Right lobe of liver (tissue), 6 donors: ENCODE data around the gene KCNJ11. TPM values are rescaled to one million over a fixed set of nuclear protein-coding genes. Genes with fewer than 3 reads are reported as not detected.

Source experiments
- ATAC-seq, 4 donors: fragments of 200-7000 bp; cut with Tn5 transposase; one replicate each; pipeline ENCODE4 v1.9.1; 2020; ENCODE audit warnings: mild to moderate bottlenecking in 4 of 4, moderate library complexity in 4 of 4
- DNase-seq, 3 donors: peaks; one replicate each; pipeline ENCODE4 v3.0.0-alpha.2; 2020
- H3K27ac ChIP-seq, 3 donors: fragments of 200-600 bp; one replicate each; pipeline ENCODE4 v1.8.0; 2022
- H3K27me3 ChIP-seq, 2 donors: fragments of 200-600 bp; one replicate each; pipeline ENCODE4 v1.8.0; 2022
- H3K36me3 ChIP-seq, 4 donors: fragments of 200-600 bp; sonication (generic) in 1 of 4; one replicate each; pipeline versions ENCODE4 v1.5.1 to v1.8.0; 2017 to 2022; ENCODE audit warnings: control low read depth in 1 of 4
- H3K4me1 ChIP-seq, 4 donors: fragments of 200-600 bp; sonication (generic) in 1 of 4; one replicate each; pipeline versions ENCODE4 v1.5.1 to v1.8.0; 2017 to 2022; ENCODE audit warnings: control low read depth in 1 of 4
- H3K4me3 ChIP-seq, 3 donors: fragments of 200-600 bp; one replicate each; pipeline ENCODE4 v1.8.0; 2022
- H3K9me3 ChIP-seq, 4 donors: fragments of 200-600 bp; sonication (generic) in 1 of 4; one replicate each; pipeline versions ENCODE4 v1.5.1 to v1.8.0; 2017 to 2022; ENCODE audit warnings: control low read depth in 1 of 4
- POLR2A ChIP-seq: fragments of 450-650 bp; IDR thresholded peaks from one replicate; pipeline ENCODE4 v1.6.1; 2017; ENCODE audit warnings: antibody characterized with exemption, mild to moderate bottlenecking
- WGBS: methylation state at CpG from one replicate; pipeline ENCODE4 v1.1.6; 2018; ENCODE audit warnings: low coverage, low lambda C conversion rate; ENCODE audit not compliant: insufficient coverage; ENCODE audit errors: missing lambda C conversion rate; 5-methylcytosine and 5-hydroxymethylcytosine counted together
- intact Hi-C, 2 donors: fragments of 100-400 bp; cut with DNase I; formaldehyde crosslinking; loops; one replicate each; pipeline versions ENCODE4 v1.11.2 to v1.14.1; 2022
- total RNA-seq, 6 experiments: library from RNA; depleted of rRNA in 2 of 6; stranded (reverse); fragments of >200 nt in 2 of 6; fragmentation: NEBNext Ultra II Directional in 3 of 6; extraction: Animal tissue kit (Norgen Biotek cat#: 25700) in 3 of 6; gene quantifications; one replicate each; pipeline versions ENCODE4 v1.1.0 to v1.2.4, GENCODE V29; 2016 to 2023
- TF ChIP-seq, protein P1 (sequence below), 4 donors: fragments of 200-600 bp in 3 of 4; fragments of 450-650 bp in 1 of 4; IDR thresholded peaks; one replicate each; pipeline versions ENCODE4 v1.5.1 to v1.8.0; 2016 to 2022; ENCODE audit warnings: antibody characterized with exemption in 4 of 4, mild to moderate bottlenecking in 2 of 4
- donor health status: DM: no; HTN: yes; CAD: no.
- donor health status: DM: no; HTN: no; CAD: no.
- donor health status: DM: no; HTN: no; CAD: no.
- donor health status: DM: no; HTN: yes; CAD: no.
- donor health status: DM: no; HTN: yes; CAD: no.

The KCNJ11 gene
- total RNA-seq, 6 experiments from 2014 or later, result 0.93 to 3.7 (median 2.0) TPM

GRCh38 chr11:17408026-17408425, 19.6 kb upstream of the KCNJ11 start:
- Histone ChIP-seq H3K4me3 (no peak overlapping the region), H3K27ac (no peak overlapping the region), H3K9me3 (no peaks in the 10 kb centered on the region), H3K27me3 (no peaks in the 10 kb centered on the region), H3K36me3 (no peaks in the 10 kb centered on the region), H3K4me1 (peaks cover 0 to 26% (median 7%) of the 10 kb centered on the region in 4 donors)
- DNase-seq, result no peak
- WGBS, result no CpG with 5 or more reads among the region's 2 CpGs
- intact Hi-C loops, result no loop called here
- no peak for ATAC-seq
- TF ChIP-seq, protein P1, sequence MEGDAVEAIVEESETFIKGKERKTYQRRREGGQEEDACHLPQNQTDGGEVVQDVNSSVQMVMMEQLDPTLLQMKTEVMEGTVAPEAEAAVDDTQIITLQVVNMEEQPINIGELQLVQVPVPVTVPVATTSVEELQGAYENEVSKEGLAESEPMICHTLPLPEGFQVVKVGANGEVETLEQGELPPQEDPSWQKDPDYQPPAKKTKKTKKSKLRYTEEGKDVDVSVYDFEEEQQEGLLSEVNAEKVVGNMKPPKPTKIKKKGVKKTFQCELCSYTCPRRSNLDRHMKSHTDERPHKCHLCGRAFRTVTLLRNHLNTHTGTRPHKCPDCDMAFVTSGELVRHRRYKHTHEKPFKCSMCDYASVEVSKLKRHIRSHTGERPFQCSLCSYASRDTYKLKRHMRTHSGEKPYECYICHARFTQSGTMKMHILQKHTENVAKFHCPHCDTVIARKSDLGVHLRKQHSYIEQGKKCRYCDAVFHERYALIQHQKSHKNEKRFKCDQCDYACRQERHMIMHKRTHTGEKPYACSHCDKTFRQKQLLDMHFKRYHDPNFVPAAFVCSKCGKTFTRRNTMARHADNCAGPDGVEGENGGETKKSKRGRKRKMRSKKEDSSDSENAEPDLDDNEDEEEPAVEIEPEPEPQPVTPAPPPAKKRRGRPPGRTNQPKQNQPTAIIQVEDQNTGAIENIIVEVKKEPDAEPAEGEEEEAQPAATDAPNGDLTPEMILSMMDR (IDR thresholded peaks at IDR 0.05), result no peak
- TF ChIP-seq POLR2A, result no peak

- DNase-seq (no peak), ATAC-seq (no peak)
- TF ChIP-seq, protein P1 (IDR thresholded peaks at IDR 0.05), result no peak
- TF ChIP-seq POLR2A, result no peak
- no peaks in the 10 kb centered on the region for H3K9me3 ChIP-seq
- intact Hi-C loops, result no loop called here
- H3K36me3 ChIP-seq, result no peaks in the 10 kb centered on the region
- no peak overlapping the region for H3K4me3 ChIP-seq
- peaks cover 0 to 21% (median 7%) of the 10 kb centered on the region in 4 donors for H3K4me1 ChIP-seq
- no peaks in the 10 kb centered on the region for H3K27me3 ChIP-seq
- H3K27ac ChIP-seq, result no peak overlapping the region
- WGBS, result no CpG with 5 or more reads among the region's 2 CpGs
Measured at GRCh38 chr11:17407575-17407974, 19.1 kb upstream of the KCNJ11 start.

DNA sequence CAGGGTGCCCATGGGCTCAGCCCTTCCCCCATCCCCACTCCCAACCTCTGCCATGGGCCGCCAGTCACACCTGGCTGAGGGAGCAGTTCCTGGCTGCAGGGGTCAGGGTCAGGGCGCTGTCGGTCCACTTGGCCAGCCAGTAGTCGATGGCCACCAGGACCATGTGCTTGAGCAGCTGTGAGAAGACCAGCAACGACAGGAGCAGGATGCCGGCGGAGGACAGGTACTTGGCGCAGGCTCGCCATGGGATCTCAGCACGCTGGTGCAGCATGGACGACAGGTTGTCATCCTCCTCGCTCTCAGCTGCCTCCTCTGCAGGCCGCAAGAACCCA, 18.3 kb upstream of the KCNJ11 start:
- Histone ChIP-seq H3K36me3 (no peaks in the 10 kb centered on the region), H3K4me1 (peaks cover 0 to 20% (median 7%) of the 10 kb centered on the region in 4 donors), H3K9me3 (no peaks in the 10 kb centered on the region), H3K27ac (peak overlapping the region in 1 of 3 donors; percentile 72), H3K27me3 (no peaks in the 10 kb centered on the region), H3K4me3 (no peak overlapping the region)
- intact Hi-C loops, result no loop called here
- DNase-seq, result peak in 1 of 3 donors; percentile 18
- no peak for TF ChIP-seq POLR2A
- TF ChIP-seq, protein P1 (IDR thresholded peaks at IDR 0.05), result no peak
- ATAC-seq, result no peak
- WGBS, result no CpG with 5 or more reads among the region's 13 CpGs

DNA sequence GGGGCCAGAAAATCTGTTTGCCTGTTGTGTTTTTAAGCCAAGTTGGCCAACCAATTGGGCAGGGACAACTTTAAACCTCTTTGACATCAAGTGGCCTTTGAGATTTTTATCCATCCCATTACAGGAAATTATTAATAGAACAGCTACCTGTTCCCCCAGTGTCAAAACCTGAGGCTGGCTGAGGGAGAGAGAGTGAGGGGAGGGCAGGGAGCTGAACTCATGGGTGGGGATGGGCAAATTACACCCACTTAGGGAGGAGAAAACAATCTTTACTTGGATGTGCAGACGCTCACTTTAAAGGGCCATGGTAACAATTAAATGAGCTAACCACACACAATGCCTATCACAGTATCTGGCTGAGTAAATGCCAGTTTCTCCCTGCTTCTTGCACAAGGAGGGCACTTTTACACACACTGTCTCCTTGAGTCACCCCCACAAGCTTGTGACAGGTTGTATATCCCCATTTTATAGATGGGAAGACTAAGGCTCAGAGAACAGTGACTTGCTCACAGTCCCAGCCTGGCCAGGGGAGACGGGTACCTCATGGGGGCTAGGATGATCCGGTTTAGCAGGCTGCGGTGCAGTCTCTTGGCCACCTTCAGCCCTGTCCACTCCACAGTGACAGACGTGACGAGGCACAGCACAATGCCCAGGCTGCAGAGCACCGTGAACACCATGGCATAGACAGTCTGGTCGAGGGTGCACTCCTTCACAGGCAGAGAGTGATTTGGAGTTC, 17.8 kb upstream of the KCNJ11 start:
- WGBS, result 50% methylated on average over 2 of the region's 8 CpGs
- Histone ChIP-seq H3K4me3 (no peak overlapping the region), H3K9me3 (no peaks in the 10 kb centered on the region), H3K36me3 (no peaks in the 10 kb centered on the region), H3K27ac (peak overlapping the region; percentile 34 to 77 (median 72)), H3K4me1 (peaks cover 0 to 20% (median 7%) of the 10 kb centered on the region in 4 donors), H3K27me3 (no peaks in the 10 kb centered on the region)
- ATAC-seq, result peak in 3 of 4 donors; percentile 2 to 30 (median 9)
- TF ChIP-seq POLR2A, result no peak
- TF ChIP-seq, protein P1 (IDR thresholded peaks at IDR 0.05), result no peak
- peak in 1 of 3 donors; percentile 8 for DNase-seq
- intact Hi-C loops, result no loop called here
